Endothelial cell of umbilical vein (primary cell): ENCODE data around the gene SSX3. TPM values are rescaled to one million over a fixed set of nuclear protein-coding genes. Genes with fewer than 3 reads are reported as not detected.

Experiments used
- BruUV-seq: library from RNA; stranded (reverse); fragments of 400-500 nt; replicated peaks from 2 replicates; lab custom pipeline; 2021; lab: Mats Ljungman, UMichigan
- CTCF ChIA-PET: fragments of 300-600, 350-600 bp; sonication (Branson Sonifier 250); formaldehyde crosslinking; loops from one replicate; lab custom pipeline; 2021; ENCODE audit warnings: antibody characterized with exemption, inconsistent platforms; lab: Charles Lee
- POLR2A ChIA-PET: fragments of 300-600, 350-600 bp; sonication (Branson Sonifier 250); formaldehyde crosslinking; loops from one replicate; lab custom pipeline; 2021; ENCODE audit warnings: antibody characterized with exemption, inconsistent platforms; lab: Charles Lee
- DNase-seq: peaks from one replicate; pipeline ENCODE4 v3.0.0-alpha.2; 2011; ENCODE audit warnings: low read depth, low spot score
- FAIRE-seq: peaks from 2 replicates; lab custom pipeline; 2011; peaks lifted over from hg19 to GRCh38; lab: Jason Lieb, UNC
- H2AFZ ChIP-seq: 2 replicates; pipeline ENCODE4 v1.6.0; 2012; ENCODE audit warnings: low read depth, low read length, control low read depth, inconsistent platforms
- H3K27ac ChIP-seq: 2 replicates; pipeline ENCODE4 v1.5.1; 2011; ENCODE audit warnings: low read depth, mild to moderate bottlenecking, control low read depth, low read length, moderate library complexity; ENCODE audit not compliant: insufficient read depth
- H3K27me3 ChIP-seq, 2 experiments: 2 replicates each; pipeline versions ENCODE4 v1.6.0 to v1.6.1; 2011; ENCODE audit warnings: low read length in 2 of 2, mixed read lengths in 1 of 2; ENCODE audit not compliant: control insufficient read depth in 2 of 2, insufficient read depth in 2 of 2
- H3K36me3 ChIP-seq, 2 experiments: 2 replicates in 1 of 2; 3 replicates in 1 of 2; pipeline ENCODE4 v1.5.1; 2011; ENCODE audit warnings: low read length in 2 of 2, mild to moderate bottlenecking in 1 of 2, moderate library complexity in 1 of 2; ENCODE audit not compliant: control insufficient read depth in 2 of 2, insufficient read depth in 2 of 2; ENCODE audit errors: extremely low read depth in 1 of 2
- H3K4me1 ChIP-seq: 3 replicates; pipeline ENCODE4 v1.5.1; 2011; ENCODE audit warnings: mild to moderate bottlenecking, low read length; ENCODE audit not compliant: control insufficient read depth, insufficient read depth; ENCODE audit errors: extremely low read depth
- H3K4me2 ChIP-seq: 2 replicates; pipeline ENCODE4 v1.6.1; 2011; ENCODE audit warnings: low read length, control low read depth, mixed read lengths; ENCODE audit not compliant: insufficient read depth
- H3K4me3 ChIP-seq, 3 experiments: fragments of 200-600 bp in 1 of 3; sonication (generic), shearing (Covaris generic) in 1 of 3; replicated peaks in 1 of 3; 2 replicates each; pipeline ENCODE4 v1.5.1; 2011 to 2016; ENCODE audit warnings: control low read depth in 3 of 3, low read length in 3 of 3, mild to moderate bottlenecking in 2 of 3, inconsistent platforms in 1 of 3, low read depth in 1 of 3, moderate library complexity in 1 of 3; ENCODE audit not compliant: insufficient read depth in 1 of 3
- H3K79me2 ChIP-seq: 2 replicates; pipeline ENCODE4 v1.6.0; 2012; ENCODE audit warnings: low read length, inconsistent platforms; ENCODE audit not compliant: control insufficient read depth, insufficient read depth
- H3K9ac ChIP-seq: replicated peaks from 2 replicates; pipeline ENCODE3; 2011; ENCODE audit warnings: low read length, control low read depth; ENCODE audit not compliant: insufficient read depth; ENCODE audit errors: extremely low read depth
- H3K9me1 ChIP-seq: replicated peaks from 3 replicates; pipeline ENCODE4 v1.6.0; 2011; ENCODE audit warnings: mild to moderate bottlenecking, low read length; ENCODE audit not compliant: control insufficient read depth, insufficient read depth; ENCODE audit errors: extremely low read depth
- H3K9me3 ChIP-seq: replicated peaks from 2 replicates; pipeline ENCODE4 v1.5.1; 2012; ENCODE audit warnings: low read length, inconsistent platforms; ENCODE audit not compliant: control insufficient read depth, insufficient read depth
- H4K20me1 ChIP-seq: replicated peaks from 2 replicates; pipeline ENCODE3; 2011; ENCODE audit warnings: mild to moderate bottlenecking, low read length; ENCODE audit not compliant: control insufficient read depth, insufficient read depth; ENCODE audit errors: extremely low read depth
- CTCF ChIP-seq, 2 donors: IDR thresholded peaks; 1 replicate in 1 of 2; 2 replicates in 1 of 2; pipeline ENCODE4 v1.5.1; 2011; ENCODE audit warnings: low read length in 2 of 2, mild to moderate bottlenecking in 2 of 2, moderate library complexity in 2 of 2, control low read depth in 1 of 2, inconsistent platforms in 1 of 2, low read depth in 1 of 2; ENCODE audit not compliant: insufficient read depth in 1 of 2; ENCODE audit errors: extremely low read depth in 1 of 2
- EZH2 ChIP-seq: IDR thresholded peaks from 2 replicates; pipeline ENCODE4 v1.6.1; 2012; ENCODE audit warnings: borderline replicate concordance, low read depth, mild to moderate bottlenecking, moderate library complexity, low read length, inconsistent platforms; ENCODE audit not compliant: severe bottlenecking
- FOS ChIP-seq: IDR thresholded peaks from 2 replicates; pipeline ENCODE4 v1.6.1; 2011; ENCODE audit warnings: mild to moderate bottlenecking, low read length, moderate library complexity, borderline replicate concordance; ENCODE audit not compliant: insufficient read depth
- GATA2 ChIP-seq: IDR thresholded peaks from 2 replicates; pipeline ENCODE4 v1.7.0; 2011; ENCODE audit warnings: low read depth, mild to moderate bottlenecking, moderate library complexity, mixed read lengths, low read length; ENCODE audit not compliant: insufficient read length, insufficient read depth
- JUN ChIP-seq: IDR thresholded peaks from 2 replicates; pipeline ENCODE4 v1.6.1; 2011; ENCODE audit warnings: borderline replicate concordance, low read depth; ENCODE audit not compliant: insufficient read length, insufficient read depth
- MAX ChIP-seq: IDR thresholded peaks from 2 replicates; pipeline ENCODE4 v1.6.1; 2011; ENCODE audit not compliant: insufficient read depth, insufficient read length
- MYC ChIP-seq: IDR thresholded peaks from one replicate; pipeline ENCODE4 v1.6.1; 2011; ENCODE audit warnings: mild to moderate bottlenecking, low read depth, low read length
- POLR2A ChIP-seq: IDR thresholded peaks from 2 replicates; pipeline ENCODE4 v1.6.1; 2012; ENCODE audit warnings: low read depth, mild to moderate bottlenecking, control low read depth, low read length
- POLR2AphosphoS5 ChIP-seq: IDR thresholded peaks from 2 replicates; pipeline ENCODE4 v1.6.1; 2012; ENCODE audit warnings: low read depth, mild to moderate bottlenecking, control low read depth, low read length, moderate library complexity; ENCODE audit not compliant: insufficient read depth
- dilution Hi-C: fragments of 300-500 bp; cut with MboI; formaldehyde crosslinking; loops from one replicate; pipeline ENCODE4 v1.15.0; 2019; ENCODE audit warnings: low sequenced_read_pairs; ENCODE audit not compliant: extremely low pct_ligation_motif_present
- intact Hi-C: fragments of 100-400 bp; cut with micrococcal nuclease; formaldehyde crosslinking; loops from one replicate; pipeline ENCODE4 v1.10.0; 2022
- polyA plus RNA-seq, 4 experiments: library from polyadenylated mRNA; depleted of rRNA in 3 of 4; stranded (reverse) in 3 of 4; unstranded in 1 of 4; fragments of >200 nt; gene quantifications; 2 replicates each; pipeline versions ENCODE4 v1.2.1 to v1.2.3, GENCODE V29; 2011 to 2012; ENCODE audit warnings: missing spikeins in 1 of 4
- small RNA-seq: library from RNA; depleted of rRNA; stranded (forward); fragments of <200 nt; gene quantifications from one replicate; pipeline ENCODE3, GENCODE V24; 2012; ENCODE audit warnings: low replicate concordance, low read depth; ENCODE audit not compliant: insufficient read depth, insufficient read length
- total RNA-seq: library from RNA; stranded (reverse); gene quantifications from 2 replicates; pipeline ENCODE4 v1.2.3, GENCODE V29; 2021

SSX3 gene
- total and polyA plus RNA-seq, 2 donors (not counting 3 experiments of a cell fraction or from before 2014, with no cell fraction given), result not detected

GRCh38 chrX:48306175-48306574 lies 50.3 kb downstream of the SSX3 start:
- no peak overlapping the region for H3K9ac ChIP-seq
- no peaks in the 10 kb centered on the region for H3K27me3 ChIP-seq
- H3K4me2 ChIP-seq, result no peak overlapping the region
- FAIRE-seq, result no peak
- dilution Hi-C loops (no loop called here), intact Hi-C loops (no loop called here)
- no peaks in the 10 kb centered on the region for H3K9me3 ChIP-seq
- POLR2A ChIA-PET, result no interaction called here
- no peaks in the 10 kb centered on the region for H3K4me1 ChIP-seq
- H3K27ac ChIP-seq, result no peak overlapping the region
- no peak overlapping the region for H3K4me3 ChIP-seq
- H2AFZ ChIP-seq, result no peak overlapping the region
- no peaks in the 10 kb centered on the region for H3K79me2 ChIP-seq
- H3K9me1 ChIP-seq, result no peaks in the 10 kb centered on the region
- CTCF ChIA-PET, result no interaction called here
- no peak for DNase-seq
- TF ChIP-seq POLR2AphosphoS5, result no peak
- TF ChIP-seq CTCF (IDR thresholded peaks at IDR 0.05; ENCODE audit: extremely low read depth in 1 of 2, insufficient read depth in 1 of 2, low read depth in 1 of 2, low read length in 2 of 2), result no peak
- no peak for TF ChIP-seq JUN
- no peak for TF ChIP-seq MYC
- no peak for TF ChIP-seq MAX
- TF ChIP-seq EZH2, result no peak
- no peak for TF ChIP-seq FOS
- no peak for TF ChIP-seq GATA2
- TF ChIP-seq POLR2A, result no peak
- no peaks in the 10 kb centered on the region for H4K20me1 ChIP-seq
- no TSS peak for BruUV-seq
- H3K36me3 ChIP-seq, result no peaks in the 10 kb centered on the region

Small RNA genes within 50 kb of the gene (small RNA-seq; reads per million reads assigned to genes)
- not detected for gene AL606490.7
- gene AL606490.9, result not detected

Other genes with a start within 250 kb of the SSX3 start
- not detected in 2 replicates for gene SPACA5B, start 226.1 kb downstream of the SSX3 start, total RNA-seq
- gene SPACA5B, start 226.1 kb downstream of the SSX3 start, polyA plus RNA-seq, result not detected in 2 replicates
- not detected in 2 replicates for gene SSX5, start 159.9 kb downstream of the SSX3 start, total RNA-seq
- not detected in 2 replicates for gene SSX5, start 159.9 kb downstream of the SSX3 start, polyA plus RNA-seq
- not detected in 2 replicates for gene SSX1, start 101.3 kb downstream of the SSX3 start, total RNA-seq
- gene SSX1, start 101.3 kb downstream of the SSX3 start, polyA plus RNA-seq, result not detected in 2 replicates
- not detected in 2 replicates for gene SSX4, start 26.8 kb upstream of the SSX3 start, total RNA-seq
- gene SSX4, start 26.8 kb upstream of the SSX3 start, polyA plus RNA-seq, result not detected in 2 replicates
- not detected in 2 replicates for gene SSX4B, start 55.3 kb upstream of the SSX3 start, total RNA-seq
- not detected in 2 replicates for gene SSX4B, start 55.3 kb upstream of the SSX3 start, polyA plus RNA-seq
- gene SLC38A5, start 113.6 kb upstream of the SSX3 start, total RNA-seq, result 25.1 and 28.8 TPM in 2 replicates
- 21.6 and 24.1 TPM in 2 replicates for gene SLC38A5, start 113.6 kb upstream of the SSX3 start, polyA plus RNA-seq
- gene FTSJ1, start 119.5 kb upstream of the SSX3 start, total RNA-seq, result 52.9 and 59.9 TPM in 2 replicates
- gene FTSJ1, start 119.5 kb upstream of the SSX3 start, polyA plus RNA-seq, result 63.9 and 76.3 TPM in 2 replicates
- 7.6 and 12.0 TPM in 2 replicates for gene PORCN, start 152.3 kb upstream of the SSX3 start, total RNA-seq
- gene PORCN, start 152.3 kb upstream of the SSX3 start, polyA plus RNA-seq, result 20.9 and 21.0 TPM in 2 replicates
- 102 and 114 TPM in 2 replicates for gene EBP, start 165.1 kb upstream of the SSX3 start, total RNA-seq
- 178 and 183 TPM in 2 replicates for gene EBP, start 165.1 kb upstream of the SSX3 start, polyA plus RNA-seq
- 14.4 and 16.3 TPM in 2 replicates for gene TBC1D25, start 183.0 kb upstream of the SSX3 start, total RNA-seq
- gene TBC1D25, start 183.0 kb upstream of the SSX3 start, polyA plus RNA-seq, result 16.0 and 18.3 TPM in 2 replicates
- gene RBM3, start 217.8 kb upstream of the SSX3 start, total RNA-seq, result 477 and 485 TPM in 2 replicates
- 223 and 313 TPM in 2 replicates for gene RBM3, start 217.8 kb upstream of the SSX3 start, polyA plus RNA-seq
- gene WDR13, start 240.8 kb upstream of the SSX3 start, total RNA-seq, result 85.0 and 96.1 TPM in 2 replicates
- gene WDR13, start 240.8 kb upstream of the SSX3 start, polyA plus RNA-seq, result 169 and 253 TPM in 2 replicates